ENCODE data around the gene KIF14.

KIF14 gene

GRCh38 chr1:200624679-200625335 is 4.3 kb upstream of the KIF14 start:
- Histone ChIP-seq H3K9me3 (ENCODE audit: control insufficient read depth in 2 of 2, low read length in 2 of 2) (no peaks in the 10 kb centered on the region), H3K4me1 (ENCODE audit: control insufficient read depth in 2 of 2, insufficient read depth in 2 of 2, low read length in 2 of 2) (peaks cover 5 to 8% of the 10 kb centered on the region in 2 donors), H3K4me3 (ENCODE audit: low read length in 2 of 2) (no peak overlapping the region), H3K27ac (ENCODE audit: low read depth in 2 of 2, low read length in 2 of 2) (no peak overlapping the region), H3K36me3 (ENCODE audit: control insufficient read depth in 2 of 2, insufficient read depth in 2 of 2, low read length in 2 of 2) (no peaks in the 10 kb centered on the region), H3K27me3 (ENCODE audit: control insufficient read depth in 2 of 2, insufficient read depth in 2 of 2, low read length in 2 of 2) (no peaks in the 10 kb centered on the region), H3K9ac (ENCODE audit: low read depth in 1 of 2, low read length in 2 of 2) (no peak overlapping the region)

- no peaks in the 10 kb centered on the region for H3K36me3 ChIP-seq (ENCODE audit: control insufficient read depth in 2 of 2, insufficient read depth in 2 of 2, low read length in 2 of 2)
- no peak overlapping the region for H3K27ac ChIP-seq (ENCODE audit: low read depth in 2 of 2, low read length in 2 of 2)
- no peaks in the 10 kb centered on the region for H3K27me3 ChIP-seq (ENCODE audit: control insufficient read depth in 2 of 2, insufficient read depth in 2 of 2, low read length in 2 of 2)
- no peaks in the 10 kb centered on the region for H3K9me3 ChIP-seq (ENCODE audit: control insufficient read depth in 2 of 2, low read length in 2 of 2)
- H3K4me1 ChIP-seq (ENCODE audit: control insufficient read depth in 2 of 2, insufficient read depth in 2 of 2, low read length in 2 of 2): peaks cover 5 to 8% of the 10 kb centered on the region in 2 donors
- peak overlapping the region; percentile 88 to 90 for H3K4me3 ChIP-seq (ENCODE audit: low read length in 2 of 2)
- H3K9ac ChIP-seq (ENCODE audit: low read depth in 1 of 2, low read length in 2 of 2): peak overlapping the region; percentile 71 to 86
These were observed 668 bp downstream of the KIF14 start for GRCh38 chr1:200619894-200620272.

GRCh38 chr1:200610846-200611245 is 9.7 kb downstream of the KIF14 start:
- Histone ChIP-seq H3K27me3 (ENCODE audit: control insufficient read depth in 2 of 2, insufficient read depth in 2 of 2, low read length in 2 of 2) (no peaks in the 10 kb centered on the region), H3K27ac (ENCODE audit: low read depth in 2 of 2, low read length in 2 of 2) (no peak overlapping the region), H3K9me3 (ENCODE audit: control insufficient read depth in 2 of 2, low read length in 2 of 2) (no peaks in the 10 kb centered on the region), H3K4me1 (ENCODE audit: control insufficient read depth in 2 of 2, insufficient read depth in 2 of 2, low read length in 2 of 2) (no peaks in the 10 kb centered on the region), H3K36me3 (ENCODE audit: control insufficient read depth in 2 of 2, insufficient read depth in 2 of 2, low read length in 2 of 2) (no peaks in the 10 kb centered on the region), H3K4me3 (ENCODE audit: low read length in 2 of 2) (no peak overlapping the region), H3K9ac (ENCODE audit: low read depth in 1 of 2, low read length in 2 of 2) (no peak overlapping the region)

GRCh38 chr1:200602632-200603031 is 17.9 kb downstream of the KIF14 start:
- Histone ChIP-seq H3K4me3 (ENCODE audit: low read length in 2 of 2) (no peak overlapping the region), H3K27ac (ENCODE audit: low read depth in 2 of 2, low read length in 2 of 2) (no peak overlapping the region), H3K9me3 (ENCODE audit: control insufficient read depth in 2 of 2, low read length in 2 of 2) (no peaks in the 10 kb centered on the region), H3K36me3 (ENCODE audit: control insufficient read depth in 2 of 2, insufficient read depth in 2 of 2, low read length in 2 of 2) (no peaks in the 10 kb centered on the region), H3K4me1 (ENCODE audit: control insufficient read depth in 2 of 2, insufficient read depth in 2 of 2, low read length in 2 of 2) (no peaks in the 10 kb centered on the region), H3K27me3 (ENCODE audit: control insufficient read depth in 2 of 2, insufficient read depth in 2 of 2, low read length in 2 of 2) (no peaks in the 10 kb centered on the region), H3K9ac (ENCODE audit: low read depth in 1 of 2, low read length in 2 of 2) (no peak overlapping the region)

GRCh38 chr1:200590001-200590400 is 30.6 kb downstream of the KIF14 start:
- H3K4me3 ChIP-seq (ENCODE audit: low read length in 2 of 2): no peak overlapping the region
- no peaks in the 10 kb centered on the region for H3K4me1 ChIP-seq (ENCODE audit: control insufficient read depth in 2 of 2, insufficient read depth in 2 of 2, low read length in 2 of 2)
- peaks cover 0 to 4% of the 10 kb centered on the region in 2 donors for H3K36me3 ChIP-seq (ENCODE audit: control insufficient read depth in 2 of 2, insufficient read depth in 2 of 2, low read length in 2 of 2)
- no peaks in the 10 kb centered on the region for H3K27me3 ChIP-seq (ENCODE audit: control insufficient read depth in 2 of 2, insufficient read depth in 2 of 2, low read length in 2 of 2)
- H3K27ac ChIP-seq (ENCODE audit: low read depth in 2 of 2, low read length in 2 of 2): no peak overlapping the region
- H3K9me3 ChIP-seq (ENCODE audit: control insufficient read depth in 2 of 2, low read length in 2 of 2): no peaks in the 10 kb centered on the region
- no peak overlapping the region for H3K9ac ChIP-seq (ENCODE audit: low read depth in 1 of 2, low read length in 2 of 2)

GRCh38 chr1:200588698-200589097 is 31.9 kb downstream of the KIF14 start:
- no peak overlapping the region for H3K27ac ChIP-seq (ENCODE audit: low read depth in 2 of 2, low read length in 2 of 2)
- no peak overlapping the region for H3K4me3 ChIP-seq (ENCODE audit: low read length in 2 of 2)

GRCh38 chr1:200564319-200564718 is 56.2 kb downstream of the KIF14 start:
- Histone ChIP-seq H3K4me1 (ENCODE audit: control insufficient read depth in 2 of 2, insufficient read depth in 2 of 2, low read length in 2 of 2) (no peaks in the 10 kb centered on the region), H3K36me3 (ENCODE audit: control insufficient read depth in 2 of 2, insufficient read depth in 2 of 2, low read length in 2 of 2) (no peaks in the 10 kb centered on the region), H3K27me3 (ENCODE audit: control insufficient read depth in 2 of 2, insufficient read depth in 2 of 2, low read length in 2 of 2) (no peaks in the 10 kb centered on the region)

More at GRCh38 chr1:200588698-200589097, 31.9 kb downstream of the KIF14 start:
- Histone ChIP-seq H3K9ac (ENCODE audit: low read depth in 1 of 2, low read length in 2 of 2) (no peak overlapping the region), H3K27me3 (ENCODE audit: control insufficient read depth in 2 of 2, insufficient read depth in 2 of 2, low read length in 2 of 2) (no peaks in the 10 kb centered on the region), H3K4me1 (ENCODE audit: control insufficient read depth in 2 of 2, insufficient read depth in 2 of 2, low read length in 2 of 2) (no peaks in the 10 kb centered on the region), H3K9me3 (ENCODE audit: control insufficient read depth in 2 of 2, low read length in 2 of 2) (no peaks in the 10 kb centered on the region), H3K36me3 (ENCODE audit: control insufficient read depth in 2 of 2, insufficient read depth in 2 of 2, low read length in 2 of 2) (peaks cover 0 to 4% of the 10 kb centered on the region in 2 donors)

GRCh38 chr1:200561856-200562214 is 58.7 kb downstream of the KIF14 start:
- Histone ChIP-seq H3K4me1 (ENCODE audit: control insufficient read depth in 2 of 2, insufficient read depth in 2 of 2, low read length in 2 of 2) (no peaks in the 10 kb centered on the region), H3K27me3 (ENCODE audit: control insufficient read depth in 2 of 2, insufficient read depth in 2 of 2, low read length in 2 of 2) (no peaks in the 10 kb centered on the region), H3K4me3 (ENCODE audit: low read length in 2 of 2) (no peak overlapping the region), H3K36me3 (ENCODE audit: control insufficient read depth in 2 of 2, insufficient read depth in 2 of 2, low read length in 2 of 2) (no peaks in the 10 kb centered on the region), H3K9me3 (ENCODE audit: control insufficient read depth in 2 of 2, low read length in 2 of 2) (no peaks in the 10 kb centered on the region), H3K27ac (ENCODE audit: low read depth in 2 of 2, low read length in 2 of 2) (no peak overlapping the region), H3K9ac (ENCODE audit: low read depth in 1 of 2, low read length in 2 of 2) (no peak overlapping the region)

More at GRCh38 chr1:200564319-200564718, 56.2 kb downstream of the KIF14 start:
- no peak overlapping the region for H3K4me3 ChIP-seq (ENCODE audit: low read length in 2 of 2)
- no peak overlapping the region for H3K9ac ChIP-seq (ENCODE audit: low read depth in 1 of 2, low read length in 2 of 2)
- H3K27ac ChIP-seq (ENCODE audit: low read depth in 2 of 2, low read length in 2 of 2): no peak overlapping the region
- no peaks in the 10 kb centered on the region for H3K9me3 ChIP-seq (ENCODE audit: control insufficient read depth in 2 of 2, low read length in 2 of 2)

GRCh38 chr1:200558866-200559459 is 61.6 kb downstream of the KIF14 start:
- Histone ChIP-seq H3K4me3 (ENCODE audit: low read length in 2 of 2) (no peak overlapping the region), H3K9me3 (ENCODE audit: control insufficient read depth in 2 of 2, low read length in 2 of 2) (no peaks in the 10 kb centered on the region), H3K4me1 (ENCODE audit: control insufficient read depth in 2 of 2, insufficient read depth in 2 of 2, low read length in 2 of 2) (no peaks in the 10 kb centered on the region)

GRCh38 chr1:200556002-200556401 is 64.5 kb downstream of the KIF14 start:
- no peaks in the 10 kb centered on the region for H3K36me3 ChIP-seq (ENCODE audit: control insufficient read depth in 2 of 2, insufficient read depth in 2 of 2, low read length in 2 of 2)
- H3K27me3 ChIP-seq (ENCODE audit: control insufficient read depth in 2 of 2, insufficient read depth in 2 of 2, low read length in 2 of 2): no peaks in the 10 kb centered on the region
- H3K9me3 ChIP-seq (ENCODE audit: control insufficient read depth in 2 of 2, low read length in 2 of 2): no peaks in the 10 kb centered on the region
- H3K4me1 ChIP-seq (ENCODE audit: control insufficient read depth in 2 of 2, insufficient read depth in 2 of 2, low read length in 2 of 2): no peaks in the 10 kb centered on the region
- no peak overlapping the region for H3K4me3 ChIP-seq (ENCODE audit: low read length in 2 of 2)
- no peak overlapping the region for H3K27ac ChIP-seq (ENCODE audit: low read depth in 2 of 2, low read length in 2 of 2)
- H3K9ac ChIP-seq (ENCODE audit: low read depth in 1 of 2, low read length in 2 of 2): no peak overlapping the region

More at GRCh38 chr1:200558866-200559459, 61.6 kb downstream of the KIF14 start:
- Histone ChIP-seq H3K36me3 (ENCODE audit: control insufficient read depth in 2 of 2, insufficient read depth in 2 of 2, low read length in 2 of 2) (no peaks in the 10 kb centered on the region), H3K9ac (ENCODE audit: low read depth in 1 of 2, low read length in 2 of 2) (no peak overlapping the region), H3K27me3 (ENCODE audit: control insufficient read depth in 2 of 2, insufficient read depth in 2 of 2, low read length in 2 of 2) (no peaks in the 10 kb centered on the region), H3K27ac (ENCODE audit: low read depth in 2 of 2, low read length in 2 of 2) (no peak overlapping the region)
